HG02798 (cell line): ENCODE results near the gene DCST2.

Experiments used
- ATAC-seq: cut with Tn5 transposase; IDR thresholded peaks from one replicate; pipeline ENCODE4 v1.9.1; 2021; ENCODE audit warnings: mild to moderate bottlenecking; ENCODE audit not compliant: unreplicated experiment, poor library complexity

DCST2 gene

DNA sequence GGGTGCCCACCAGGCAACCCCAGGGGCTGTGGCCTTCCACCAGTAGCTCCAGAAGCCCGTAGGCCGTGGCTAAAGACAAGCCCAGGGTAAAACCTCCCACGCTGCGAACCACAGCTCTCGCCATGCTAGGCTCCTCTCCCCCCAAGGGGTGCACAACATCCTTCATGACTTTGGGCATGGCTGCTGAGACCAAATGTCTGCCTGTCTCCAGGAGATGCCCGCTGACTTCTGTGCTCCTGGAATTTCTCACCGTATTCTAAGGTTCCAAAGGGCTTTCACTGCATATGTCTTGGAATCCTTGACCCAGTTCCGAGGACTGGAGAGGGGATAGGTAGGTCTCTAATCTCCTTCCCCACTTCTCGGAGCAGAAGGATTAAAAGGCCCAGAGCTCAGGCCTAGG is at the start of gene DCST2, which contains the start of gene DCST1:
Gene DCST2, minus strand, starts transcription at position 258 of the 400 bp plus-strand sequence. Its CDS starts 80 bp downstream, at position 178.
Gene DCST1, plus strand, starts transcription at position 301 of the 400 bp plus-strand sequence. CDS start 213 bp downstream, outside the sequence.
- no peak for ATAC-seq

DNA sequence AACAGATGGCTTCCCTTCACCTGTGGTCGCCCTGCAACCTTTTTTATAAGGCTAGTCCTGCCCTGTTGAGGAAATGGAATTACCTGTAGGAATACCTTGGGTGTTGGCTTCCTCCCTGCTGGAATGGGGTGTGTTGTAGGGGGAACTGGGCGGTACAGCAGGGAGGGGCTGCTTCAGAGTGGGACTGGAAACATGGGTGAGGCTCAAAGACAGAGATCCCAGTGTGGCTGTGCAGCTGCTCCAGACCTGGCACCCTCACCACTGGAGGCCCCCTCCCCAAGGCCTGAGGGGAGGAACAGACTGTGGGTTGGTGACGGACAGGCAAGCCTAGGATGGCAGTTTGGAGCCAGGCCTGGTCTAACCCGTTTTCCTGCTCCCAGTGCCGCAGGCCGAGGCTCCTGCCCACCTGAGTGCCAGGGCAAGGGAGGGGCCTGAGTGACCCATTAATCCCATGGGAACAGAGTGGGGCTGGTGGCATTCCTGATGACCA is 49.5 kb upstream of the DCST2 start:
- ATAC-seq: no peak

DNA sequence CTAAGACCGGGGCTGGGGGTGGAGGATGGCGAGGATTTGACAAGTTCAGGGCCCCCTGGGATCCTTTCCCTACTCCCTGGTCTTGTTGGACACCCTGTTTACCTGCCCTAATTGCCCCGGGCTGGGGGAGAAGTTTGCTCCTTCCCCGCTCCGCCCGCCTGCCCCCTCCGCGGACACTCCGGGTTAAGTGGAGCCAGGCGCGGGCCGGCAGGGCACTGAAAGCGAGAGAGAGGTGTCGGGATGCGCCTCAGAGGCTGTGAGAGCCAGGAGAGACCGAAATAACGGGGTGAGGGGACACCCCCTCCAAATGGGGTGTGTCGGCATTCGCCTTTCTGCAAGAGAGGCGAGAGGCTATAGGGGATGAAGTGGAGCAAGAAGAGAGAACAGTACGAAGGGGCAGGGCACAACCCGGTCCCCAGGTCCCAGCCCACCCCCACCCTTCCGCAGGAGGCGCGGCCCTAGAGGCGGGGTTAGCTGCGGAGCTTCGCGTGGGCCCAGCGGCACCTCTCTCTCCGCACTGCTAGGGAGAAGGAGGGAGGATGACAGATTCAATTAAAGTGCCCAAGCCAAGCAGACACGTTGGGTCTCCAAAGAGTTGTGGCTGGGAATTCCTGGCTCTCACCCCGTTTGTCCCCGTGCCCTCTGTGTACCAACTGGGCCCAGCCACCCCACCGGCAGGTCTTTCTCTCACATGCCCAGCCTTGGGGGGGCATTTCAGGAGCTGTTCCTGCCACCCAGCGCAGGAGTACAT is 48.9 kb upstream of the DCST2 start:
- ATAC-seq: no peak

DNA sequence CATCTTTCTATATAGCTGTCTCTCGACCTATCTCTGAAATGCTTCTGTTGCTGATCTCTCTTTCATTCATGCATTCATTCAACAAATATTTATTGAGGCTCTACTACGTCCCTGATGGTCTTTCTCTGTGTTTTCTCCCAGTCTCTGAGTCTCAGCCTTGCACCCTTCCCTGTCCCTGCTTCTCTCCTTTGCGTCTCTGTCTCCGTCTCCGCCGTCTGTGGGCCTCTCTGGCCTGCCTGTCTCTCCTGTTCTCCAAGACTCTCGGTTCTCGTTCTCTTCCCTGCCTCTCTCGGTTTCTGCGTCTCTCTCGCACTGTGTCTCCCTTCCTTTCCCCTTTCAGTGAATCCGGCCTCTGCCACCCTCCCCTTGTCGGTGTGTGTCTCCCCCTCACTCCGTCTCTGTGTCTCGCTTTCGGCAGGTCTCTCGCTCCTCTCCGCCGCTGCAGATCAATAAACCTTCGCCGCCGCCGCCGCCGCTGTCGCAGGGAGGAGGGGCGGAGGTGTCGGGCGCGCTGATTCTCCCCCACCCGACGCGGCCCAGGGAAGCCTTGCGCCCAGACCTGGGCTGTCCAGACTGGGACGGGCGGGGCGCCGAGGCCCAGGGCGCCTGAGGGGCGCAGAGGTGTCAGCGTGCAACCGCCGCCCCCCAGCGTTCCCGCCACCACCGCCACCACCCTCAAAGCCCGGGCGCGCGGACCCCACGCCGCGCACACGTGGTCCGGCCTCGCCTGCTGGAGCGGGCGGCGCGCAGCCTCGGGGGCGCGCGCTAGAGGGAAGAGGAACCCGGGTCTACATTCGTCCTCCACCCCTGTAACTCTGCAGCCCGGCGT is 48.1 kb upstream of the DCST2 start:
- ATAC-seq: no peak

DNA sequence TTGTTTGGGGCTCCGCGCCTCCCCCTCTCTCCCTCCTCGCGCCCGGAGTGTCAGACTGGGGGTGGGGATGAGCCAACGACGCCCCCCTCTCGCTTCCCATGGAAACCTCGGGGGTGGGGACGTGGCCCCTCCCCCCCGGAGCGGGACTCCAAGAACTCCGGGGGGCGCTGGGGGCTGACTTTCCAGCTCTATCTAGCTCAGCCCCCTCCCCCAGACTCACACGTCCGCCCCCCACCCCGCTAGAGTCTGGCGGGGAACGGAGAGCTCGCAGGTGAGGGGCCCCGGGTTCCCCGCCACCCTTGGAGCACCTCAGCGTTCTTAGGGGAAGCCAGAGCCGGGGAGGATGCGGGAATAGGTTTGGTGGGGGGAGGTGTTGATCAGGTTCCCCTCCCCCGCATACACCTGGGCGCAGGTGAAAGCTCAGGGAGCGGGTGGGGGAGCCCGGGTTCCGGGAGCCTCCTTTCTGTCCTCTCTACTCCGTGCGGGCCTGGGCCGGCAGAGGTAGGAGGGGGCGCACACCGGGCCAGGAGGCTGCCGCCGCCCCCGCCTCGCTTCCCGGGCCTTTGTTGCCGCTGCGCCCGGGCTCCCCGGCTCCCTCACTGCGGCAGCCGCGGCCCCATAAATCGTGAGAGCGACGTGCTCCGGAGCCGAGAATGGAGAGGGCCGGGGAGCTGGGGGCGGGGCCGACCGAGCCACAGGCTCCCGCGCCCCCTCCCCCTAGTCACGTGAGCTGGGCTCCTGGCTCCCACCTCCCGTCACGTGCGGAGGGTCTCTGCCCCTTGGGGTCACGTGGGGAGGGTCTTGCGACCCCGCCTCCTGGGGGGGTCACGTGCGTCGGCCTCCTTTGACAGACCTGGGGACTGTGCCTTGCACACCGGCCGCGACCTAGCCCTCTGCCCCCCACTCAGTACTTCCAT is 47.0 kb upstream of the DCST2 start:
- ATAC-seq: no peak

DNA sequence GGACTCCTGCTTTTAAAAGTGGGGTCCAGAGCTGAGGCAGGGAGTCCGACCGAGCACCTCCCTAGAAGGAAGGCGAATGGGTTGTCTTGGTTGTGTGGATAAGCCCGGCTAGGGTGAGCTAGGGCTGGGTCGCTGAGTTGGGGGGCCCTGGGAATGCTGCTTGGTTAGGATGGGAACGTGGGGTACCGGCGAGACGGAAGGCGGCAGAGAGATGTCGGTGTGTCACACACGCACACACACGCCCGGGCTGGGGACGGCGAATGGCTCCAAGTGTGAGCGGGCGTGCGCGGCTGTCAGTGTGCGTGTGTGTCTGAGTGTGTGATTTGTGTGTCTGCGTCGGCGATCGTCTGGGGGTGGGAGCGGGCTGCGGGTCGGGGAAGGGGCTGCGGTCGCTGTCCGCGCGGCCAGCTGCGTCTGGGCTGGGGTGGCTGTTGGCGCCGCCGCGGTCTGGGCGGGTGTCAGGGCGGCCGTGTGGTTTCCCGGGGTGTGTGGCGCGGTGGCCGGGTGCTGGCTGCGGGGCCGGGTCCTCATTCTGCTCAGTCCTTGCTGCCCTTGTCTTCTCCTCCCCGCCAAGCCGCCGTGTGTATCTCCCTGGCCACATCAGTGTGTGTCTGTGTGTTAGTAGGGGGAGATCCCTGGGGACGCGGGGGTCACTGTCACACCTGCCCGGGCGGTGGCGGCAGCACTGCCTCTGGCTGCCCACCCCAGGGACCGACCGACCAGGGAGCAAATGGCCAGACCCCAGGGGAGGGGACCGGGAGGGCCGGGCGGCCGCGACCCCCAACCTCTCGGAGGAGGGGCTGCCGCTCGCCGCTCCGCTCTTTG is 46.1 kb upstream of the DCST2 start:
- no peak for ATAC-seq

DNA sequence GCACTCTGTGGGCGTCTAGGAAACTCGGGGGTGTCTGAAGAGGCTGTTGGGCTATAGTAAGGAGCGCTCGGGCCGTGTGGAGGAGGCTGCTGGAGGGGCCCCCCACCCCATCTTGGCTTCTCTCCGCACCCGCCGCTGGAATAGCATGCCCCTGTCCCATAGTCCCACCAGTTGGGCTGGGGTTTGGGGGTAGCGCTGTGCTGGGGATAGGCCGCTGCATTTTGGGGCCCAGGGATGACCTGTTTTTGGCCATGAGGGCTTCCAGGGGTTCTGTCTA is 45.6 kb upstream of the DCST2 start:
- no peak for ATAC-seq

DNA sequence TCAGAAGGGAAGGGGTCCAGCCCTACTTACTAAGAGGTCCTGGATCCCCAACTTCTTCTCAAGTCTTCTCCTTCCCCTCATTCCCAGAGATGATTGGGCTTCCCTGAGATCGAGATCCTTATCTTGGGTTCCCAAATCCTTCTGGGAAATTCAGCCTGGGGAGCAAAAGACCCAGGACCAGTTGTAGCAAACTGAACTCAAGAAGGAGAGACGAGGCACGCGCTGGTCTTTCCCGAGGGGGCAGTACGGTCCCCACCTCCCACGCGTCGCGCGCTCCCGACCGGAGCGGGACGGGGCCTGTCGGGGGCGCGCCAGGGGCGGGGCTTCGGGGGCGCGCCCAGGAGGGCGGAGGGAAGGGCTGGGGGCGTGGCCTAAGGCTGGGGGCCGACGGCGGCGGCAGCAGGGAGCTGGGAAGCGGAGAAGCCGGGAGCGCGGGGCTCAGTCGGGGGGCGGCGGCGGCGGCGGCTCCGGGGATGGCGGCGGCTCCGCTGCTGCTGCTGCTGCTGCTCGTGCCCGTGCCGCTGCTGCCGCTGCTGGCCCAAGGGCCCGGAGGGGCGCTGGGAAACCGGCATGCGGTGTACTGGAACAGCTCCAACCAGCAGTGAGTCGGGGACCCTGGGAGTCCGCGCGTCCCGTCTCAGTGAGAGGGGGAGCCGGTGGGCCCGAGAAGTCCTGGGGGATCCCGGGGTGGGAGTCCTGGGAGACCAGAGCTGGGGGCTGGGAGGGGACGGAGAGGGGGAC is 45.1 kb upstream of the DCST2 start, which contains the start of gene EFNA3:
Gene EFNA3, plus strand, starts transcription at position 369 of the 741 bp plus-strand sequence. Its CDS starts 105 bp downstream, at position 474.
- ATAC-seq: peak; percentile 60

DNA sequence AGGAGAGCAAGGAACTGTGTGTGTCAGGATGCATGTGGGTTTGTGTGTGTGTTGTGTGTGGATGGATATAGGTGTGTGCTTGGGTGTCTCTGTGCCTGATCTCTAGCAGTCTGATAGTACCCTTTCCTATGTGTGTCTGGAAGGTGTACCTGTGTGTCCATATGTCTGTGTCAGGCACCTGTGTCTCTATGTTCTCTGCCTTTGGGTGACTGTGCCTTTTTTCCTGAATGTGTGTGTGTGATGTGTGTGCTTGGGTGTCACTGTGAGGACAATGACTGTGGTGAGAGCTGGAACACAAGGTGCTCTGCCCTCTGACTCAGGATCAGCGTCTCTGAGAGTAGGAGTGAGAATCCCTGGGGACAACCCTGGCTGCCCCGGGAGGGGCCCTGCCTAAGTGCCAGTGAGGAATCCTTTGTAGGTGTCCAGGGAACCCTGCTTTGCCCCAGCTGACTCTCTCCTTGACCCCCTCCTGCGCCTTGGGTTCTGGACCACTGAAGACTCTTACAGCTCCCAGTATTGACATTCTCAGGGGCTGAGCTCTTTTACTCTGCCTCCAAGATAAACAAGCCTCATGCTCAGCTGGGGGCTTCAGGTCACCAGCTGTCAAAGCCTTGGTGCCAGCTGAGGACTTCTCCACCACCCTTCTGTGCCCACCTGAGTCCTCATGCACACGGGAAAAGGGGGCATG is 44.3 kb upstream of the DCST2 start:
- no peak for ATAC-seq

DNA sequence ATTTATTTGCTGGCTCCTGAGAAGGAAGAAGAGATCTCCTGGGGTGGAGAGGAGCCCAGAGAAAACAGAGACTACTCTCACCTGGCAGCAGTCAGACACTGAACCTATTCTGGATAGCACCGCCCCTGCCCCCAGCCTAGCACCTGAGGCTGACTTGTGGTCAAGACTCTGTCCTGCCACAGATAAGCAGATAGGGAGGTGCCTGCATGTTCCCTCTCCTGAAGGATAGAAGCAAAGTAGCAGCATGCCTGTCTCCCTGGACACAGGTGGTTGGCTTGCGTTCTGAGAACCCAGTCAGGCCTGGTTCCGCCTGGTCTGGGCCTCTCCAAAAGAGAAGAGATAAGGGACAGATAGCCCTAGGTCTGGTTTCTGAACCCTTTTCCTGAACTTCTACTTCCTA is 43.8 kb upstream of the DCST2 start:
- ATAC-seq: no peak

DNA sequence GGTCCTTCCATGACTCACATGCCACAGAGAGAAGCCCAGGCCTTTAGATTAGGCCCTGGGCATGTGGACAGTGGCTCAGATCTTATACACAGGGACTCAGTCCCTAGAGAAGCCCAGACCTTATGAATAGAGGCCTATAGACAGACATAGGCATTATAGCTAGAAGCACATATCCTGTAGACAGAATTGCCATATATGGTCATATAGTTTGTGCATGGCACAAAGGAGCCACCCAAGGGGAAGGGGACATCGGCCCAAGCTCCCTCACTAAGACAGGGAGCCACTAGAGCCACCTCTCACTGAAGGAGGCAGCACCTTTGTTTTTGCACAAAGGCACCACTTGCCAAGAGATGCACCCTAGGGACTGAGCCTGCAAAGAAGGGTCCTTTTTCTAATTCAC is 42.8 kb upstream of the DCST2 start:
- no peak for ATAC-seq

DNA sequence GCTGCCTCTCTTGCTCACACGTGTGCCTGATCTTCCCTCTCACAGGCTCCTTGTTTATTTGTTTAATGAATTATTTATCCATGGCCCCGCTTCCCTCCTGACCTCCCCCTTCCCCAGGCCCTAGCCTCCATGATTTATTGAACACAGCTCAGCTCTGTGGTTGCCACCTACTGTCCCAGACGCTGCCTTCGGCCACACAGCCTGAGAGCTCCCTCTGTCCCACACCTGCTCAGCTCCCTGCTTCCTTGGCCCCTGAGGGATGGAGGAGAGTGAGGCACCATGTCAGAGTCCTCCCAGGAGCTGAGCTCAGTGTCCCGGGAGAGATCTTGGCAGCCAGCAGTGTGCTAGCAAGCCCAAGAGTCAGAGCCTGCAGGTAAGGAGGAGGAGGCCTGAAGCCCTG is 42.0 kb upstream of the DCST2 start:
- no peak for ATAC-seq

DNA sequence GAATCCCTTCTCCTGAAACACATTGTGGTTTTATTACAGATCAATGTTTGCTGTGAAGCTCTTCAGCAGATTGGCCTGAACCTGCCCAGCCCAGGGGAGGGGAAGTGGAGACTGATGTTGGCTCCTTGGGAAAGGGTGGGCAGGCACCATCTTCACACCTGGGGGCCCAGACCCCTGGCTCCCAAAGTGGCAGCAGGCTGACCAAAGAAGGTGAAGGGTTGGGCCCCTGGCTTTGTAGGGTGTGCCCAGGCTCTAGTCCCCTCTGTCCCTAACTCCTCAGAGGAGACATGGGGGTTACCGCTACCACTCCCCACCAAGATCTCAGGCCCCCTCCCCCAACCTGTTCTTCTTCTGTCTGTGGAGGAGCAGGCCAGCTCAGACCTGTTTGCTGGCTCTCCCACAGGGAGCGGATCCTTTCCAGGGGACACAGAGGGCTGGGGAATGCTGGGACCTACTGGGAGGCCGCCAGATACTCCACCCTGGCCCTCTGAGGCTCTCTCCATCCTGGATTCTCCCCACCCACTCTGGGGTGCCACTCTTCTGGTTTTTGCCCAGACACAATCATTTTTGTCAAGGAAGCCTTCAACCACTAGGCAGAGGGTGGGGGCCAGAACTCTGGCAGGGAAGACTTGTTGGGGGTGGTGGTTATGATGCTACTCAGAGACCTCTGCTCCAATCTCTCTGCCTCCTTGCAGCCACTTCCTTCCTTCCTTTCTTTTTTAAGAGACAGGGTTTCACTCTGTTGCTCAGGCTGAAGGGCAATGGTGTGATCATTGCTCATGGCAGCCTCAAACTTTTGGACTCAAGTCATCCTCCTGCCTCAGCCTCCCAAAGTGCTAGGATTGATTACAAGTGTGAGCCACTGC is 40.0 kb upstream of the DCST2 start:
- ATAC-seq: no peak

DNA sequence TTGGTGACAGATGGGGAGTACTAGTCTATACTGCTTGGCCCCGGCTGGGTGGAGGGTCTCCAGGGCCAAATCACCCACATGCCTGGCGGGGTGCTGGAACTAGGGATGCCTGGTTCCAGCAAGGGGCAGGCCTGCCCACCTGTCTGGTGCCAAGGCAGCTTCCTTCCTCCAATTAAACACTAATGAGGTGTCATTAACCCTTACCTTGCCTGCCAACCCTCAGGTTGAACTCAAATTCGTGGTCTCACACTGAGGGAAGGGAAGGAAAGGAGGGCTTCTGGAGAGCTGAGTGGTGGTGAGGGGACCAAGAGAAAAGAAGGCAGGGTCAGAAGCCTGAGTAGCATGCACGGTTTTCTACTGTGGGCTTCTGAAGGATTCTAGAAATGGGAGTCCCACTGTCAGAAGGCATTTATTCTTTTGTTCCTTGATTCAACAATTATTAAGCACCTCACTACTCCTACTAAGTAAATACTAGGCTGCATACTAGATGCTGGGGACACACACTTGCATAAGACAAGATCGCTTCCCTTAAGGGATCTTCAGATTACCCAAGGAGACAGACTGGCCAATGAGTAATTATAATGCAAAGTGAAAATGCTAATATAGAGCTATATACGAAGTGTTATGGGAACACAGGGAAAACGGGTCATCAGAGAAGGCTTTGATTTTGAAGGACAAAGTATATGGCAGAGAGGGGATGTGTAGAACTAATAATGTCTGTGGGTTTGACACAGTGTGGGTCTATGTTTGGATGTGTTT is 39.1 kb upstream of the DCST2 start:
- ATAC-seq: no peak

DNA sequence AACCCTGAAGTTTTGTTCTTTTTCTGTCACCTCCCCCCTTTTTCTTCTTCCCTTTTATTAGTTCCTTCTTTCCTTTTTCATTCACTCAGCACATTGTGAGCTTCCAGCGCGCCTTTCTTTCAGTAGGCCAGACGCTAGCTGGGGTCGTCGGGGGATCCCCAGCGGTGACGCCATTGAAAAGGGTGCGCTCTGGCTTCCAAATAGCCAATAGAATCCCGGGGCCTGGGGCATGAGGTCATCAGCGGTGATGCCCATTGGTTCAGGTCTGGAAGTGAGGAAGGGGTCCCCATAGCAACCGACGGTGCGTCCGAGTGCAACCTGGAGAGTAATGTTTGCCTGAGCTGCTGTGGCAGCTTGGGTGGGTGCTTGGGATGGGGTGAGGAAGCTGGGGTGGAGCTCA is 38.1 kb upstream of the DCST2 start:
- no peak for ATAC-seq

DNA sequence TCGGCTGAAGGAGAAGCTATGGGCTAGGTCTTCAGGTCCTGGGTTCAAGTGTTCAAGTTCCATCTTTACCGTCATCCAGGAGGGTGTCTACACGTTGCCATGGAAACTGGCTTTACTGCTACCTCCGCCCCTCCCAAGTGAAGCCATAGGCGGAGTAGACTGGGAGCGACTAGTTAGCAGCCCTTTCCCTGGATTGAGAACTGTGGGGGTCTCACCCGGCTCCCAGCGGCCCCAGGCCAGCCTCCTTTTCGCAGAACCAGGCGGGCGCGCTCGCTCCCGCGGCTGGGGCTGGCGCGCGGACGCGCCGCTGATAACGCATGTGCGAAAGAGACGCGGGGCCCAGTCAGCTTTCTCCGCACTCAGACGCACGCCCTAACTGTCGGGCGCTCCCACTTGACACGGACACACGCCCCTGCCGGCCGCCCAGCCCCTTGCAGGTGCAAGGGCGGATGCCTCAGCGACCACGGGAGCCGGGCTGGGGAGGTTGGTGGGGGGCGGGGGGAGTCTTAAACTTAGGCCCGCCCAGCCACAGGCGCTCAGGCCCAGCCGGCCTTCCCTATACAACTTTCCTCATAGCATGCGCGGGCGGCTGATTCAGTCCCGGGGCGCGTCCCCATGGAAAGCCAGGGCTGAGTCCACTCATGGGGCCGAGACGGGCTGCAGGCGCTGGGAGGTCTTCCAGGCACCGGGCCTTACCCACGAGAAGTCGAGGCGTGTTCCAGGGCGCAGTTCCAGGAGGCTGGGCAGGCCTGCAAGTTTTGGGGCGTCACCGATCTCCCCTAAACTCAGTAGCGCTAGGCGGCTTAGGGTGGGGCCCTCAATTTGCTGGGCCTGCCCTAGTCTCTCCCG is 37.4 kb upstream of the DCST2 start:
- ATAC-seq: peak; percentile 75
